Spleen (tissue), 11 donors: Measurements from ENCODE around the gene TPX2. TPM values are rescaled to one million over a fixed set of nuclear protein-coding genes. Genes with fewer than 3 reads are reported as not detected.

ENCODE experiments used
- DNase-seq: peaks from one replicate; pipeline ENCODE4 v3.0.0-alpha.2; 2020
- H3K27ac ChIP-seq, 8 donors: fragments of 200-600 bp; sonication (generic) in 7 of 8; 1 replicate in 4 of 8; 2 replicates in 4 of 8; pipeline versions ENCODE4 v1.5.0 to v1.8.0; 2016 to 2021; ENCODE audit warnings: inconsistent platforms in 4 of 8, mild to moderate bottlenecking in 4 of 8, moderate library complexity in 1 of 8
- H3K27me3 ChIP-seq, 7 donors: fragments of 200-600 bp; sonication (generic) in 6 of 7; replicated peaks in 1 of 7; 1 replicate in 4 of 7; 2 replicates in 3 of 7; pipeline versions ENCODE4 v1.5.0 to v1.8.0; 2016 to 2021; ENCODE audit warnings: inconsistent platforms in 3 of 7, mild to moderate bottlenecking in 1 of 7
- H3K36me3 ChIP-seq, 6 donors: fragments of 200-600 bp; sonication (generic) in 5 of 6; 1 replicate in 4 of 6; 2 replicates in 2 of 6; pipeline versions ENCODE4 v1.5.0 to v1.8.0; 2016 to 2021; ENCODE audit warnings: inconsistent platforms in 2 of 6
- H3K4me1 ChIP-seq, 6 donors: fragments of 200-600 bp; sonication (generic) in 5 of 6; 1 replicate in 3 of 6; 2 replicates in 3 of 6; pipeline versions ENCODE4 v1.5.0 to v1.8.0; 2016 to 2021; ENCODE audit warnings: inconsistent platforms in 3 of 6
- H3K4me3 ChIP-seq, 8 donors: fragments of 200-600 bp; sonication (generic) in 7 of 8; 1 replicate in 4 of 8; 2 replicates in 4 of 8; pipeline versions ENCODE4 v1.5.0 to v1.8.0; 2016 to 2021; ENCODE audit warnings: inconsistent platforms in 4 of 8, mild to moderate bottlenecking in 4 of 8, moderate library complexity in 2 of 8
- H3K9me3 ChIP-seq, 8 donors: fragments of 200-600 bp; sonication (generic) in 7 of 8; 1 replicate in 4 of 8; 2 replicates in 4 of 8; pipeline versions ENCODE4 v1.5.0 to v1.8.0; 2016 to 2021; ENCODE audit warnings: inconsistent platforms in 4 of 8
- POLR2A ChIP-seq, 3 donors: fragments of 450-650 bp; IDR thresholded peaks; one replicate each; pipeline ENCODE4 v1.5.1; 2017; ENCODE audit warnings: antibody characterized with exemption in 3 of 3, mild to moderate bottlenecking in 1 of 3
- POLR2AphosphoS5 ChIP-seq, 3 donors: sonication (generic); formaldehyde crosslinking; IDR thresholded peaks; one replicate each; pipeline ENCODE4 v1.5.1; 2017; ENCODE audit warnings: antibody characterized with exemption in 3 of 3
- WGBS, 5 donors: extraction: QIAGEN DNeasy Blood & Tissue Kit in 3 of 5; methylation state at CpG; one replicate each; pipeline versions ENCODE4 v1.1.5 to v1.1.7; 2013 to 2018; 5-methylcytosine and 5-hydroxymethylcytosine counted together
- intact Hi-C: fragments of 100-400 bp; cut with DNase I; formaldehyde crosslinking; loops from one replicate; pipeline ENCODE4 v1.15.0; 2023; ENCODE audit warnings: low total_unique reads
- polyA plus RNA-seq, 3 donors: library from polyadenylated mRNA; stranded (reverse); fragments of 200-250 nt; gene quantifications; one replicate each; pipeline ENCODE4 v1.2.1, GENCODE V29; 2013
- total RNA-seq, 7 donors: library from RNA; depleted of rRNA in 3 of 7; stranded (reverse); fragments of >200 nt in 3 of 7; fragmentation: NEBNext Ultra II Directional in 4 of 7; extraction: Animal tissue kit (Norgen Biotek cat#: 25700) in 4 of 7; gene quantifications; one replicate each; pipeline versions ENCODE4 v1.1.0 to v1.2.1, GENCODE V29; 2016 to 2021
- TF ChIP-seq, protein P1 (sequence below), 11 experiments: fragments of 200-600 bp in 7 of 11; fragments of 450-650 bp in 4 of 11; sonication (generic) in 4 of 11; IDR thresholded peaks in 8 of 11; conservative IDR thresholded peaks in 3 of 11; 1 replicate in 7 of 11; 2 replicates in 4 of 11; pipeline versions ENCODE4 v1.4.0 to v1.8.0; 2016 to 2021; ENCODE audit warnings: antibody characterized with exemption in 11 of 11, inconsistent platforms in 4 of 11, mild to moderate bottlenecking in 1 of 11
- donor health status: healthy with polysubstance abuse.
- donor health status: DM: no; HTN: no; CAD: no; lungs with moderate emphysema.
- donor health status: DM: no; HTN: no; CAD: no.
- donor health status: Bipolar disorder and iron deficiency.
- donor health status: healthy.
- donor health status: DM: no; HTN: no; CAD: no.
- donor health status: DM: yes; HTN: yes; CAD: no.

Gene TPX2
- total and polyA plus RNA-seq, 10 donors, result 1.4 to 16.2 (median 7.2) TPM

DNA sequence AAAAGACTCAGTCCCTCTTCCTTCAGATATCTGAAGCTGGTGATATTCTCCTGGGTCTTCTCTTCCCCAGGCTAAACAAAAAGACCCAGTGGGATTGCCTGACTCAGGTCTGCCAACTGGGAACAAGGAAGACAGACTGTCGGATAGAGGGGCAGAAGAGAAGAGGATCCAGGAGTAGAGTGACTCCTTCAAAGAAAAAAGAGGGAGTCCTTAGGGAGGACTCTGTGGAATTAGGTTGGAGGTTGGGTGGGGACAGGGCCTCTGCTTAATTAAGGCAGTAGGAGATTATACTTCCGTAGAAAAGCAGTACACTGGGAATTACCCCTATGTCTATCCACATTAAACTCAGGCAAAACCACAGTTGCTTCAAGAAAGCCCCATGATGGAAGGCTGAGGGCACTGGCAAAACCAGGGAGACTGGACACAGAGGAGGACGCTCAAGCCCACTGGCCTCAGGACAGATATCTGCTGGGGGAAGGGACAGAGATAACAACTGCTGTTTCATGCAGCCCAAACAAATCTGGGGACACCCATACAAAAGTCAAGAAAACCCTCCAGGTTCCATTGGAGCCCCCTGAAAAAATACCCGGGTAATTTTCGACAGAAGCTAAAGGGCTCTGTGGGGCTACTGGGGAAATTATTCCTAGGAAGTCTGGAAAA lies 22.1 kb upstream of the TPX2 start:
- Histone ChIP-seq H3K36me3 (peaks cover 0 to 98% (median 9%) of the 10 kb centered on the region in 6 donors), H3K4me1 (peaks cover 65 to 100% (median 97%) of the 10 kb centered on the region in 6 donors), H3K9me3 (no peaks in the 10 kb centered on the region), H3K4me3 (peak overlapping the region in 4 of 8 donors; percentile 1 to 83 (median 72)), H3K27ac (peak overlapping the region; percentile 32 to 97 (median 76)), H3K27me3 (no peaks in the 10 kb centered on the region)
- no peak for TF ChIP-seq POLR2AphosphoS5 (IDR thresholded peaks at IDR 0.05)
- TF ChIP-seq, protein P1, sequence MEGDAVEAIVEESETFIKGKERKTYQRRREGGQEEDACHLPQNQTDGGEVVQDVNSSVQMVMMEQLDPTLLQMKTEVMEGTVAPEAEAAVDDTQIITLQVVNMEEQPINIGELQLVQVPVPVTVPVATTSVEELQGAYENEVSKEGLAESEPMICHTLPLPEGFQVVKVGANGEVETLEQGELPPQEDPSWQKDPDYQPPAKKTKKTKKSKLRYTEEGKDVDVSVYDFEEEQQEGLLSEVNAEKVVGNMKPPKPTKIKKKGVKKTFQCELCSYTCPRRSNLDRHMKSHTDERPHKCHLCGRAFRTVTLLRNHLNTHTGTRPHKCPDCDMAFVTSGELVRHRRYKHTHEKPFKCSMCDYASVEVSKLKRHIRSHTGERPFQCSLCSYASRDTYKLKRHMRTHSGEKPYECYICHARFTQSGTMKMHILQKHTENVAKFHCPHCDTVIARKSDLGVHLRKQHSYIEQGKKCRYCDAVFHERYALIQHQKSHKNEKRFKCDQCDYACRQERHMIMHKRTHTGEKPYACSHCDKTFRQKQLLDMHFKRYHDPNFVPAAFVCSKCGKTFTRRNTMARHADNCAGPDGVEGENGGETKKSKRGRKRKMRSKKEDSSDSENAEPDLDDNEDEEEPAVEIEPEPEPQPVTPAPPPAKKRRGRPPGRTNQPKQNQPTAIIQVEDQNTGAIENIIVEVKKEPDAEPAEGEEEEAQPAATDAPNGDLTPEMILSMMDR (IDR thresholded peaks at IDR 0.05 in 8 of 11, conservative IDR thresholded peaks at IDR 0.05 in 3 of 11), result no peak
- no peak for TF ChIP-seq POLR2A (IDR thresholded peaks at IDR 0.05)
- intact Hi-C loops, result no loop called here
- DNase-seq, result peak; percentile 27
- WGBS, 5 donors, result 59 to 81% (median 76%) methylated on average over 5 of the region's 5 CpGs

DNA sequence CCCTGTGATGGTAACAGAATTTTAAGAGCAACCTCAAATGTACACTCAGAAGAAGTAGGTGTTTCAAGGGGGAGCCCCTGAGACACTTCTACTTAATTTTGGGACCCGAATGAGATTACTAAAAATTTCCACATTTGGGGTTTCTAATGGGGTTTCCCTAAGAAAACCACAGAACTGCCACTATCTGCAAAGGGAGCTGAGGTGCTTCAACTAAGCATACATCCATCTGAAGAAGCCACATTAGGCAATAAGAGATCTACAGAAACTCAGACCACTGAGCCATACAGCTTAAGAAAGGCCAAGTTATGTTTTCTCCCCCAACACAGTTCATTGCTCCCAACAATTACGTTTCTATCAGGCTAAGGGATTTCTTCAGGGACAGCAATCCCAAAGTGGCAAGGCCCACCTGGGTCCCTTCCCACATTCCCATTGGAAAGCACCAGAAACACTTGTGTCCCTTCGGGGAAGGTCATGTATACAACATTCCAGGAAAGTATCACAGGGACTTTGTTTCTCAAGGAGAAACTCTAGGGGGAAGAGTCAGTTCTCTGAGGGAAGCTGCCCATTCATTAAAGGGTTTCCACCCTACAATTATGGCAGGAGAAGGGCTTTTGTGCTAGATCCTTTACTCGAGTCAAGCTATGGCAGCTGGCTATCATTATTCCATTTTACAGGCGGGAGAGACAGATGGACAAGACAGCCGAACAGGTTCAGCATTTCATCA lies 21.4 kb upstream of the TPX2 start:
- 50 to 64% (median 60%) methylated on average over 6 of the region's 6 CpGs for WGBS, 5 donors
- no peak for TF ChIP-seq POLR2AphosphoS5 (IDR thresholded peaks at IDR 0.05)
- TF ChIP-seq, protein P1 (IDR thresholded peaks at IDR 0.05 in 8 of 11, conservative IDR thresholded peaks at IDR 0.05 in 3 of 11), result no peak
- TF ChIP-seq POLR2A (IDR thresholded peaks at IDR 0.05), result no peak
- Histone ChIP-seq H3K9me3 (no peaks in the 10 kb centered on the region), H3K27me3 (no peaks in the 10 kb centered on the region), H3K4me3 (peak overlapping the region in 5 of 8 donors; percentile 1 to 83 (median 65)), H3K27ac (peak overlapping the region in 7 of 8 donors; percentile 29 to 97 (median 97)), H3K4me1 (peaks cover 60 to 97% (median 93%) of the 10 kb centered on the region in 6 donors), H3K36me3 (peaks cover 0 to 91% (median 9%) of the 10 kb centered on the region in 6 donors)
- intact Hi-C loops, result no loop called here
- no peak for DNase-seq

DNA sequence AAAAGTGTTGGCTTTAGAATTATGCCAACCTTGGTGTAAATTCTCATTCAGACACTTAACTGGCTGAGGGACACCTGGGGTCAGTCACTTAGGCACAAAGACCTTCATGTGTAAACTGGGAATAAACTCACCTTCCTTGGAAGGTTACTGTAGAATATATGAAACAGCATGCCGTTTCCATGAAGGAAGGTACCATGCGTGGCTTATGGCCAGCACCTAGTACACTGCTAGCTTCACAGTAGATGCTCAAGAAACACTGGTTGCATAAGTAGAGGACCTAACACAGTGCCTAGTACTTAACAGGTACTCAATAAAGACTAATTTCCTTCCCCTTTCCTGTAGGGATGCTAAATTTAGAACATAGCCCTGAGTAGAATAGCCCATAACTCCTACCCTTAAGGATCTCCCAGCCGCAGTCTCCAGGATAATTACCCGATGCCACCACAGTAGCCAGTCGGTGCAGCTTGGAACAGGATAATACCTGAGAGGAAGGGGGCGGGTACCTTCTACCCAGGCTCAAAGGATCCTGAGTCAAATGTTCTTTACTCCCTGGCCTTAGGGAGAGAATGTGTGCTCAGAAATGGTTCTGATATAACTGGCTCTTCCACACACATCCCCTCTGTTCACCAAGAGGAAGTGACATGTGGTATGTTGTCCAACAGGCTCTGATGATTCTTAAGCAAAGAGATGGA lies 20.0 kb upstream of the TPX2 start:
- no peak for DNase-seq
- Histone ChIP-seq H3K36me3 (peaks cover 0 to 76% (median 5%) of the 10 kb centered on the region in 6 donors), H3K9me3 (no peaks in the 10 kb centered on the region), H3K4me1 (peaks cover 46 to 86% (median 82%) of the 10 kb centered on the region in 6 donors), H3K4me3 (peak overlapping the region; percentile 8 to 98 (median 89)), H3K27ac (peak overlapping the region in 5 of 8 donors; percentile 0 to 97 (median 97)), H3K27me3 (no peaks in the 10 kb centered on the region)
- intact Hi-C loops, result no loop called here
- WGBS, 5 donors, result 33 to 60% (median 42%) methylated on average over 6 of the region's 6 CpGs
- TF ChIP-seq POLR2A (IDR thresholded peaks at IDR 0.05) (no peak), POLR2AphosphoS5 (IDR thresholded peaks at IDR 0.05) (no peak)
- TF ChIP-seq, protein P1 (IDR thresholded peaks at IDR 0.05 in 8 of 11, conservative IDR thresholded peaks at IDR 0.05 in 3 of 11), result no peak
